ENCODE measurements around the gene VAV3. TPM values are rescaled to one million over a fixed set of nuclear protein-coding genes. Genes with fewer than 3 reads are reported as not detected.

The VAV3 gene
- polyA plus RNA-seq, 1 of the 3 experiments (the other 2 are of a cell fraction) = not detected

DNA sequence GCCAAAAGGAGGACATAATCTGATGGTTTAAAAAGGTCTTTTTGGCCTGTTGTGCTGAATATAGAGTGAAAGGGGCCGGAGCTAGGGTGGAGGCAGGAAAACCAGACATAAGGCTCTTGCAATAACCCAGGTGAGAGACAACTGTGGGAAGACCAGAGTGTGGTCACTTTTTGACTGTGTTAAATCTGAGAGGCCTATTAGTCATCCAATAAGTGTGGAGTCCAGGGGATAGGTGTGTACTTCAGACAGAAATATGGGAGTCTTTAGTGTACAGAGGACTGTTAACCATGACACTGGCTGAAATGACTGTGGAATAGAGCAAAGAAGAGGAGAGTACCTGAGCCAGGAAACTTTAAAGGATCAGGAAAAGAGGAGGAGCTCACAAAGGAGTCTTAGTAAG lies 89.3 kb downstream of the VAV3 start (continued):
- TF ChIP-seq, protein P1, sequence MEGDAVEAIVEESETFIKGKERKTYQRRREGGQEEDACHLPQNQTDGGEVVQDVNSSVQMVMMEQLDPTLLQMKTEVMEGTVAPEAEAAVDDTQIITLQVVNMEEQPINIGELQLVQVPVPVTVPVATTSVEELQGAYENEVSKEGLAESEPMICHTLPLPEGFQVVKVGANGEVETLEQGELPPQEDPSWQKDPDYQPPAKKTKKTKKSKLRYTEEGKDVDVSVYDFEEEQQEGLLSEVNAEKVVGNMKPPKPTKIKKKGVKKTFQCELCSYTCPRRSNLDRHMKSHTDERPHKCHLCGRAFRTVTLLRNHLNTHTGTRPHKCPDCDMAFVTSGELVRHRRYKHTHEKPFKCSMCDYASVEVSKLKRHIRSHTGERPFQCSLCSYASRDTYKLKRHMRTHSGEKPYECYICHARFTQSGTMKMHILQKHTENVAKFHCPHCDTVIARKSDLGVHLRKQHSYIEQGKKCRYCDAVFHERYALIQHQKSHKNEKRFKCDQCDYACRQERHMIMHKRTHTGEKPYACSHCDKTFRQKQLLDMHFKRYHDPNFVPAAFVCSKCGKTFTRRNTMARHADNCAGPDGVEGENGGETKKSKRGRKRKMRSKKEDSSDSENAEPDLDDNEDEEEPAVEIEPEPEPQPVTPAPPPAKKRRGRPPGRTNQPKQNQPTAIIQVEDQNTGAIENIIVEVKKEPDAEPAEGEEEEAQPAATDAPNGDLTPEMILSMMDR (IDR thresholded peaks at IDR 0.05) = no peak

DNA sequence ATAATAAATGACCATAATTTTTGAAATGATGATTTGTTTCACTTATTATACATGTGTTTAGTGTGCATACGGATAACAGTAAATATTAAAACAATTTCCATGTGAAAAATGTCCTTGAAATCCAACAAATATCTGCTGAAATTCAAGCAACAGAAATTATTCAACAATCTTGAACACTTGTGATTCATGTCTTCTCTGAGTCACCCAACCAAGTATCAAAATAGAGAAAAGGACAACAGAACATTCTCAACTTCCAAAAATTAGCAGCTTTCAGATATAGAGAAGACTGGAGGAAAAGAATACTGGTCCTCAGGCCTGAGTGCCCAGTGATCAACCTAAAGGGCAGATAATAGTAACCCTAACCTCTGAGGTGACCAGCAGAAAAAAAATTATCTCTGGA lies 90.8 kb downstream of the VAV3 start:
- Histone ChIP-seq H3K4me1 (ENCODE audit: control insufficient read depth in 1 of 2, insufficient read depth in 2 of 2, low read depth in 1 of 2, low read length in 1 of 2) (no peaks in the 10 kb centered on the region; a peak in 1 of 4 replicates), H3K4me3 (ENCODE audit: low read depth in 2 of 2, low read length in 1 of 2) (no peak overlapping the region), H3F3A (replicated peaks; ENCODE audit: insufficient read depth) (no peaks in the 10 kb centered on the region), H3K4me2 (no peak overlapping the region), H2AFZ (ENCODE audit: low read depth) (no peak overlapping the region), H3K9ac (no peak overlapping the region), H3K27me3 (ENCODE audit: insufficient read depth) (no peaks in the 10 kb centered on the region), H4K20me1 (ENCODE audit: insufficient read depth) (no peaks in the 10 kb centered on the region), H3K36me3 (replicated peaks in 1 of 2; ENCODE audit: control insufficient read depth in 1 of 2, insufficient read depth in 2 of 2, low read length in 1 of 2) (no peaks in the 10 kb centered on the region), H3K79me2 (ENCODE audit: insufficient read depth) (no peaks in the 10 kb centered on the region), H3K9me3 (no peaks in the 10 kb centered on the region), H3K9me2 (no peaks in the 10 kb centered on the region), H3K27ac (ENCODE audit: low read depth in 2 of 2, low read length in 1 of 2) (no peak overlapping the region)
- no peak for TF ChIP-seq FOXM1 (IDR thresholded peaks at IDR 0.05; ENCODE audit: low read depth)
- TF ChIP-seq, protein P2, sequence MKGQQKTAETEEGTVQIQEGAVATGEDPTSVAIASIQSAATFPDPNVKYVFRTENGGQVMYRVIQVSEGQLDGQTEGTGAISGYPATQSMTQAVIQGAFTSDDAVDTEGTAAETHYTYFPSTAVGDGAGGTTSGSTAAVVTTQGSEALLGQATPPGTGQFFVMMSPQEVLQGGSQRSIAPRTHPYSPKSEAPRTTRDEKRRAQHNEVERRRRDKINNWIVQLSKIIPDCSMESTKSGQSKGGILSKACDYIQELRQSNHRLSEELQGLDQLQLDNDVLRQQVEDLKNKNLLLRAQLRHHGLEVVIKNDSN (IDR thresholded peaks at IDR 0.05; ENCODE audit: borderline replicate concordance, low read depth) = no peak
- no peak for TF ChIP-seq RAD21 (IDR thresholded peaks at IDR 0.05; ENCODE audit: low read length)
- no peak for TF ChIP-seq EZH2phosphoT487 (IDR thresholded peaks at IDR 0.05; ENCODE audit: borderline replicate concordance, low read depth)
- TF ChIP-seq, protein P3, sequence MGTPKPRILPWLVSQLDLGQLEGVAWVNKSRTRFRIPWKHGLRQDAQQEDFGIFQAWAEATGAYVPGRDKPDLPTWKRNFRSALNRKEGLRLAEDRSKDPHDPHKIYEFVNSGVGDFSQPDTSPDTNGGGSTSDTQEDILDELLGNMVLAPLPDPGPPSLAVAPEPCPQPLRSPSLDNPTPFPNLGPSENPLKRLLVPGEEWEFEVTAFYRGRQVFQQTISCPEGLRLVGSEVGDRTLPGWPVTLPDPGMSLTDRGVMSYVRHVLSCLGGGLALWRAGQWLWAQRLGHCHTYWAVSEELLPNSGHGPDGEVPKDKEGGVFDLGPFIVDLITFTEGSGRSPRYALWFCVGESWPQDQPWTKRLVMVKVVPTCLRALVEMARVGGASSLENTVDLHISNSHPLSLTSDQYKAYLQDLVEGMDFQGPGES (IDR thresholded peaks at IDR 0.05; ENCODE audit: low read depth, low read length) = no peak
- TF ChIP-seq JUND (IDR thresholded peaks at IDR 0.05) = no peak
- TF ChIP-seq RXRA (IDR thresholded peaks at IDR 0.05; ENCODE audit: borderline replicate concordance, low read depth) = no peak
- TF ChIP-seq TEAD4 (IDR thresholded peaks at IDR 0.05; ENCODE audit: borderline replicate concordance, insufficient read depth) = no peak
- POLR2A ChIA-PET = no interaction called here
- DNase-seq = no peak
- 20% methylated on average over 1 of the region's 1 CpG for WGBS (ENCODE audit: low lambda C conversion rate)
- CTCF ChIA-PET = interaction anchor here (1.0 kb wide), 1 partner anchor 80 kb away, joined by 3 read pairs; no protein-coding TSS in a partner anchor

DNA sequence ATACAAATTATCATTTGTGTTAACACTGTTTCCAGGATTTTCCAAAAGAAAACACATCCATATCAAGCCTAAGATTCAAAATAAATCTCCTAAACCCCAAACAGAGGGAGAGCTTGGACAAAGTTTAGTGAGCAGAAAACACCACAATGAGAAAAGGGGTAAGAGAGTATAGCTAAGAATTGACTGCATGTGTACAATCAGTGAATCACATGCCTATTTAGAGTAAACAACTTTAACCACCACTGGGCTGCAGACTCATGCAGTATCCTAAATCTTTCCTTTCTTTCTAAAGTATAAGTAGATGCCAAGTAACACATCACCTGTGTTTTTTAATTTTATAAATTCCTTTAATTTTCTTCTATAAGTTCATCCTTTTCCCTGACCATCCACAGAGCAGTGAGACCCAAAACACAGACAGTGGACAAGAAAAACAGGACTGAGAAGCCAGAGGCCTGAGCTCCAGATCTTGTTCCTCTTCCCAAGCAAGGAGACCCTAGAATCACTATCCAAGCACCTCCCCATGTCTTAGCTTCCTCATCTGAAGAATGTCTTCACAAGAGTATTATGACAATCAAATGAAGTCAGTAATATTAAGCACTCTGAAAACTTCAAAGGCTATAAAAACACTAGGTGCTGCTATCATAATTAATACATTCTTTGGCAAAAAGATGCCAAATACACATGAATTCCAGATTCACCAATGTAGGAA lies 93.1 kb downstream of the VAV3 start:
- Histone ChIP-seq H3K27me3 (ENCODE audit: insufficient read depth) (no peaks in the 10 kb centered on the region), H3K4me1 (ENCODE audit: control insufficient read depth in 1 of 2, insufficient read depth in 2 of 2, low read depth in 1 of 2, low read length in 1 of 2) (no peaks in the 10 kb centered on the region; a peak in 1 of 4 replicates), H3K9me2 (no peaks in the 10 kb centered on the region), H3K9me3 (no peaks in the 10 kb centered on the region), H4K20me1 (ENCODE audit: insufficient read depth) (no peaks in the 10 kb centered on the region), H3F3A (replicated peaks; ENCODE audit: insufficient read depth) (no peaks in the 10 kb centered on the region), H2AFZ (ENCODE audit: low read depth) (no peak overlapping the region), H3K4me3 (ENCODE audit: low read depth in 2 of 2, low read length in 1 of 2) (no peak overlapping the region), H3K79me2 (ENCODE audit: insufficient read depth) (no peaks in the 10 kb centered on the region), H3K36me3 (replicated peaks in 1 of 2; ENCODE audit: control insufficient read depth in 1 of 2, insufficient read depth in 2 of 2, low read length in 1 of 2) (no peaks in the 10 kb centered on the region), H3K4me2 (no peak overlapping the region), H3K27ac (ENCODE audit: low read depth in 2 of 2, low read length in 1 of 2) (no peak overlapping the region), H3K9ac (no peak overlapping the region)
- DNase-seq = no peak
- POLR2A ChIA-PET = no interaction called here
- CTCF ChIA-PET = interaction anchor here (0.8 kb wide), 2 partner anchors 14 to 254 kb away, joined by 3 read pairs; no protein-coding TSS in a partner anchor
- no peak for TF ChIP-seq TAF1 (IDR thresholded peaks at IDR 0.05; ENCODE audit: borderline replicate concordance, low read depth, low read length)
- TF ChIP-seq TCF12 (IDR thresholded peaks at IDR 0.05) = no peak
- TF ChIP-seq, protein P4, sequence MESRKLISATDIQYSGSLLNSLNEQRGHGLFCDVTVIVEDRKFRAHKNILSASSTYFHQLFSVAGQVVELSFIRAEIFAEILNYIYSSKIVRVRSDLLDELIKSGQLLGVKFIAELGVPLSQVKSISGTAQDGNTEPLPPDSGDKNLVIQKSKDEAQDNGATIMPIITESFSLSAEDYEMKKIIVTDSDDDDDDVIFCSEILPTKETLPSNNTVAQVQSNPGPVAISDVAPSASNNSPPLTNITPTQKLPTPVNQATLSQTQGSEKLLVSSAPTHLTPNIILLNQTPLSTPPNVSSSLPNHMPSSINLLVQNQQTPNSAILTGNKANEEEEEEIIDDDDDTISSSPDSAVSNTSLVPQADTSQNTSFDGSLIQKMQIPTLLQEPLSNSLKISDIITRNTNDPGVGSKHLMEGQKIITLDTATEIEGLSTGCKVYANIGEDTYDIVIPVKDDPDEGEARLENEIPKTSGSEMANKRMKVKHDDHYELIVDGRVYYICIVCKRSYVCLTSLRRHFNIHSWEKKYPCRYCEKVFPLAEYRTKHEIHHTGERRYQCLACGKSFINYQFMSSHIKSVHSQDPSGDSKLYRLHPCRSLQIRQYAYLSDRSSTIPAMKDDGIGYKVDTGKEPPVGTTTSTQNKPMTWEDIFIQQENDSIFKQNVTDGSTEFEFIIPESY (IDR thresholded peaks at IDR 0.05; ENCODE audit: borderline replicate concordance, low read depth) = no peak
- TF ChIP-seq, protein P2 (IDR thresholded peaks at IDR 0.05; ENCODE audit: borderline replicate concordance, low read depth) = no peak
- TF ChIP-seq, protein P5, sequence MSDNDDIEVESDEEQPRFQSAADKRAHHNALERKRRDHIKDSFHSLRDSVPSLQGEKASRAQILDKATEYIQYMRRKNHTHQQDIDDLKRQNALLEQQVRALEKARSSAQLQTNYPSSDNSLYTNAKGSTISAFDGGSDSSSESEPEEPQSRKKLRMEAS (IDR thresholded peaks at IDR 0.05; ENCODE audit: low read depth) = no peak
- no peak for TF ChIP-seq RCOR1 (IDR thresholded peaks at IDR 0.05; ENCODE audit: low read length)
- no peak for TF ChIP-seq RFX5 (IDR thresholded peaks at IDR 0.05; ENCODE audit: low read length)
- no peak for TF ChIP-seq MXI1 (IDR thresholded peaks at IDR 0.05; ENCODE audit: low read depth, low read length)
- TF ChIP-seq RAD21 (IDR thresholded peaks at IDR 0.05; ENCODE audit: low read length) = no peak
- no peak for TF ChIP-seq GATA2 (CRISPR knock-in tag; IDR thresholded peaks at IDR 0.05)
- no peak for TF ChIP-seq YY1 (IDR thresholded peaks at IDR 0.05; ENCODE audit: low read depth)
- TF ChIP-seq POLR2AphosphoS5 (IDR thresholded peaks at IDR 0.05; ENCODE audit: low read depth, low read length) = no peak
- no peak for TF ChIP-seq RXRA (IDR thresholded peaks at IDR 0.05; ENCODE audit: borderline replicate concordance, low read depth)
